ENCODE results near the gene RBM15B. TPM values are rescaled to one million over a fixed set of nuclear protein-coding genes. Genes with fewer than 3 reads are reported as not detected.

The RBM15B gene
- polyA plus RNA-seq, 3 donors: 7.1 to 10.3 (median 9.1) TPM

DNA sequence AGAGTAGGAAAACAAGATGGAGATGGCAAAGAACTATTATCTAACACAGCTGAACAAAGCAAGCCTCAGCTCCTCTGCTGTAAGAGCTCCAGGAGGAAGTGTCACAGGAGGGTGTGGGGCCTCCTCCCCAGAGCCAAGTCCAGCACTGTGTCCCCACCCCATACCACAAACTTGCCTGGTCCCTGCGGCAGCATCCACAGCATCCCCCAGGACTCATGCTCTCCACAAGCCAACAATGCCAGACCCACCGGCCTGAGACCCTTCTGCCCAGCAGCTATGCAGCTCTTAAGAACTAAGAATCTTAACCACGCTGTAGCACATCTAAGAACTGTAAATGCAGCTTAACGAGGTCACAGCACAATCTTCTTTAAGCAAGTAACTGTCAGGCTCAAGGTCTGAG is 9.1 kb downstream of the RBM15B start:
- Mint-ChIP-seq H3K4me1 (peaks cover 35% of the 10 kb centered on the region), H3K9me3 (no peaks in the 10 kb centered on the region), H3K4me3 (no peak overlapping the region), H3K36me3 (peaks cover 60 to 74% of the 10 kb centered on the region in 2 donors), H3K27ac (peak overlapping the region; percentile 14 to 90 (median 68)), H3K27me3 (ENCODE audit: low read depth in 3 of 3) (peaks cover 0 to 2% (median 0%) of the 10 kb centered on the region in 3 donors)
- H3K9ac ChIP-seq (ENCODE audit: insufficient read depth, low read length, poor library complexity, severe bottlenecking): no peak overlapping the region
- no peak overlapping the region for H2AFZ ChIP-seq (ENCODE audit: insufficient read depth, low read depth, low read length, poor library complexity, severe bottlenecking)
- peaks cover 12% of the 10 kb centered on the region for H3K79me2 ChIP-seq (ENCODE audit: insufficient read depth, low read length)
- peaks cover 26 to 33% of the 10 kb centered on the region in 2 donors for H3K4me1 ChIP-seq (ENCODE audit: control insufficient read depth in 1 of 2, insufficient read depth in 2 of 2, low read length in 2 of 2)
- H3K9me3 ChIP-seq (replicated peaks in 1 of 2; ENCODE audit: control insufficient read depth in 1 of 2, insufficient read depth in 1 of 2, low read length in 2 of 2): no peaks in the 10 kb centered on the region
- no peak overlapping the region for H3K4me3 ChIP-seq (replicated peaks in 1 of 3; ENCODE audit: low read depth in 2 of 3, low read length in 3 of 3)
- peak overlapping the region; percentile 30 to 32 for H3K27ac ChIP-seq (ENCODE audit: low read depth in 1 of 2, low read length in 2 of 2)
- no peak overlapping the region for H3K4me2 ChIP-seq (replicated peaks; ENCODE audit: extremely low read depth, low read length, poor library complexity, severe bottlenecking)
- H3K36me3 ChIP-seq (replicated peaks in 1 of 2; ENCODE audit: control insufficient read depth in 1 of 2, insufficient read depth in 2 of 2, low read length in 2 of 2): peaks cover 66 to 84% of the 10 kb centered on the region in 2 donors
- H3K27me3 ChIP-seq (ENCODE audit: control insufficient read depth in 2 of 2, insufficient read depth in 2 of 2, low read length in 2 of 2): no peaks in the 10 kb centered on the region
- TF ChIP-seq, protein P1, sequence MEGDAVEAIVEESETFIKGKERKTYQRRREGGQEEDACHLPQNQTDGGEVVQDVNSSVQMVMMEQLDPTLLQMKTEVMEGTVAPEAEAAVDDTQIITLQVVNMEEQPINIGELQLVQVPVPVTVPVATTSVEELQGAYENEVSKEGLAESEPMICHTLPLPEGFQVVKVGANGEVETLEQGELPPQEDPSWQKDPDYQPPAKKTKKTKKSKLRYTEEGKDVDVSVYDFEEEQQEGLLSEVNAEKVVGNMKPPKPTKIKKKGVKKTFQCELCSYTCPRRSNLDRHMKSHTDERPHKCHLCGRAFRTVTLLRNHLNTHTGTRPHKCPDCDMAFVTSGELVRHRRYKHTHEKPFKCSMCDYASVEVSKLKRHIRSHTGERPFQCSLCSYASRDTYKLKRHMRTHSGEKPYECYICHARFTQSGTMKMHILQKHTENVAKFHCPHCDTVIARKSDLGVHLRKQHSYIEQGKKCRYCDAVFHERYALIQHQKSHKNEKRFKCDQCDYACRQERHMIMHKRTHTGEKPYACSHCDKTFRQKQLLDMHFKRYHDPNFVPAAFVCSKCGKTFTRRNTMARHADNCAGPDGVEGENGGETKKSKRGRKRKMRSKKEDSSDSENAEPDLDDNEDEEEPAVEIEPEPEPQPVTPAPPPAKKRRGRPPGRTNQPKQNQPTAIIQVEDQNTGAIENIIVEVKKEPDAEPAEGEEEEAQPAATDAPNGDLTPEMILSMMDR (IDR thresholded peaks at IDR 0.05): no peak
- intact Hi-C loops (cut with micrococcal nuclease): no loop called here
- H4K20me1 ChIP-seq (ENCODE audit: insufficient read depth, low read length): peaks cover 16% of the 10 kb centered on the region
- DNase-seq: no peak
- 93% methylated on average over 4 of the region's 4 CpGs for WGBS (ENCODE audit: insufficient coverage)

DNA sequence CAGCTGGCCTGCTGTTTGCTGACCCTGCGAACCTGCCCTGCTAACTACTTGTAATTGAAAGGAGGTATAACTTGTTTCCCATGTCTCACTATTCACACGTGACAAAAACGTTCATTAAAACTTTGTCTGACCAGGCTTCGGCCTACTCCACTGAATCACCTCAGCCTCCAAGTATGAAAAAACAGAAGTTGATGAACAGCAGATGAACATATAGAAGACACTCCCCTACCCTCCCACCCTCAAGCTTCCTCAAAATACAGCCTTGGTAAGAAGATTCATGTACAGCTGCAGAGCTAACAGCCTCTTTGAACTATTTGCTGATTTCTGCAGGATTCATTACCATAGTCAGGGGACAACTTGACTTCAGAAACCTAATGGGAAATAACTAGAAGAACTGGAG is 10.7 kb downstream of the RBM15B start:
- Histone ChIP-seq H3K27ac (ENCODE audit: low read depth in 1 of 2, low read length in 2 of 2) (peak overlapping the region; percentile 51 to 69), H3K9ac (ENCODE audit: insufficient read depth, low read length, poor library complexity, severe bottlenecking) (no peak overlapping the region), H4K20me1 (ENCODE audit: insufficient read depth, low read length) (peaks cover under 1% of the 10 kb centered on the region), H3K9me3 (replicated peaks in 1 of 2; ENCODE audit: control insufficient read depth in 1 of 2, insufficient read depth in 1 of 2, low read length in 2 of 2) (no peaks in the 10 kb centered on the region), H3K36me3 (replicated peaks in 1 of 2; ENCODE audit: control insufficient read depth in 1 of 2, insufficient read depth in 2 of 2, low read length in 2 of 2) (peaks cover 53 to 84% of the 10 kb centered on the region in 2 donors), H3K4me3 (replicated peaks in 1 of 3; ENCODE audit: low read depth in 2 of 3, low read length in 3 of 3) (no peak overlapping the region), H3K4me1 (ENCODE audit: control insufficient read depth in 1 of 2, insufficient read depth in 2 of 2, low read length in 2 of 2) (peaks cover 26 to 33% of the 10 kb centered on the region in 2 donors), H3K79me2 (ENCODE audit: insufficient read depth, low read length) (no peaks in the 10 kb centered on the region), H2AFZ (ENCODE audit: insufficient read depth, low read depth, low read length, poor library complexity, severe bottlenecking) (no peak overlapping the region), H3K27me3 (ENCODE audit: control insufficient read depth in 2 of 2, insufficient read depth in 2 of 2, low read length in 2 of 2) (no peaks in the 10 kb centered on the region), H3K4me2 (replicated peaks; ENCODE audit: extremely low read depth, low read length, poor library complexity, severe bottlenecking) (no peak overlapping the region)
- 20% methylated on average over 1 of the region's 4 CpGs for WGBS (ENCODE audit: insufficient coverage)
- TF ChIP-seq, protein P1 (IDR thresholded peaks at IDR 0.05): no peak
- Mint-ChIP-seq H3K27ac (peak overlapping the region; percentile 75 to 89 (median 86)), H3K9me3 (no peaks in the 10 kb centered on the region), H3K36me3 (peaks cover 55 to 72% of the 10 kb centered on the region in 2 donors), H3K27me3 (ENCODE audit: low read depth in 3 of 3) (peaks cover 0 to 2% (median 1%) of the 10 kb centered on the region in 3 donors), H3K4me1 (peaks cover 24% of the 10 kb centered on the region), H3K4me3 (no peak overlapping the region)
- peak; percentile 62 to 78 (median 71) for DNase-seq
- intact Hi-C loops (cut with micrococcal nuclease): no loop called here
